MM.1S (cell line): ENCODE measurements around the gene SENP1.

Experiments used
- DNase-seq: peaks from one replicate; pipeline ENCODE4 v3.0.0-alpha.2; 2015
- H2AFZ ChIP-seq: fragments of 300-600 bp; sonication (generic); 2 replicates; pipeline ENCODE4 v1.6.0; 2016; ENCODE audit warnings: antibody characterized with exemption, low read length
- H3F3A ChIP-seq: fragments of 300-600 bp; sonication (generic); 2 replicates; pipeline ENCODE4 v1.6.1; 2016; ENCODE audit warnings: mild to moderate bottlenecking, antibody characterized with exemption, low read length, moderate library complexity, mixed read lengths; ENCODE audit not compliant: insufficient read depth
- H3K27ac ChIP-seq: fragments of 300-600 bp; sonication (generic); 2 replicates; pipeline ENCODE4 v1.5.1; 2016; ENCODE audit warnings: mild to moderate bottlenecking, low read length
- H3K27me3 ChIP-seq: fragments of 300-600 bp; sonication (generic); replicated peaks from 2 replicates; pipeline ENCODE4 v1.6.0; 2016; ENCODE audit warnings: low read length; ENCODE audit not compliant: insufficient read depth
- H3K36me3 ChIP-seq: fragments of 300-600 bp; sonication (generic); replicated peaks from 2 replicates; pipeline ENCODE4 v1.6.1; 2016; ENCODE audit warnings: mild to moderate bottlenecking, low read length, mixed read lengths; ENCODE audit not compliant: insufficient read depth
- H3K4me1 ChIP-seq: fragments of 300-600 bp; sonication (generic); 2 replicates; pipeline ENCODE4 v1.6.1; 2016; ENCODE audit warnings: low read length, mixed read lengths
- H3K4me2 ChIP-seq: fragments of 300-600 bp; sonication (generic); 2 replicates; pipeline ENCODE4 v1.6.0; 2016; ENCODE audit warnings: low read depth, low read length
- H3K4me3 ChIP-seq: fragments of 300-600 bp; sonication (generic); 2 replicates; pipeline ENCODE4 v1.5.1; 2016; ENCODE audit warnings: low read length, mixed read lengths
- H3K79me2 ChIP-seq: fragments of 300-600 bp; sonication (generic); 2 replicates; pipeline ENCODE4 v1.6.1; 2016; ENCODE audit warnings: mixed run types, low read length, mixed read lengths
- H3K9ac ChIP-seq: fragments of 300-600 bp; sonication (generic); 2 replicates; pipeline ENCODE4 v1.6.1; 2016; ENCODE audit warnings: low read length, mixed read lengths
- H3K9me2 ChIP-seq: fragments of 300-600 bp; sonication (generic); replicated peaks from 2 replicates; pipeline ENCODE4 v1.6.1; 2016; ENCODE audit warnings: mild to moderate bottlenecking, low read length, mixed read lengths; ENCODE audit not compliant: insufficient read depth
- H3K9me3 ChIP-seq: fragments of 300-600 bp; sonication (generic); replicated peaks from 2 replicates; pipeline ENCODE4 v1.6.1; 2016; ENCODE audit warnings: mild to moderate bottlenecking, low read length, mixed read lengths; ENCODE audit not compliant: insufficient read depth
- H4K20me1 ChIP-seq: fragments of 300-600 bp; sonication (generic); 2 replicates; pipeline ENCODE4 v1.6.1; 2016; ENCODE audit warnings: mild to moderate bottlenecking, low read length, moderate library complexity, mixed read lengths; ENCODE audit not compliant: insufficient read depth
- CTCF ChIP-seq: fragments of 300-600 bp; sonication (generic); IDR thresholded peaks from 2 replicates; pipeline ENCODE4 v1.5.1; 2016; ENCODE audit warnings: antibody characterized with exemption, low read length, mixed read lengths
- EZH2 ChIP-seq: fragments of 300-600 bp; sonication (generic); optimal IDR thresholded peaks from 2 replicates; pipeline ENCODE3; 2017; ENCODE audit warnings: low read depth, mild to moderate bottlenecking, antibody characterized with exemption, low read length, mixed read lengths
- EZH2phosphoT487 ChIP-seq: fragments of 300-600 bp; sonication (generic); IDR thresholded peaks from 2 replicates; pipeline ENCODE4 v1.6.1; 2018; ENCODE audit warnings: antibody characterized with exemption, low read length

Gene SENP1

GRCh38 chr12:47999816-48000215 is 106.1 kb downstream of the SENP1 start:
- DNase-seq: no peak
- Histone ChIP-seq H3K4me2 (no peak overlapping the region), H3F3A (no peaks in the 10 kb centered on the region), H3K27me3 (peaks cover 66% of the 10 kb centered on the region), H3K9ac (no peak overlapping the region), H3K79me2 (no peaks in the 10 kb centered on the region), H2AFZ (no peak overlapping the region), H3K9me2 (no peaks in the 10 kb centered on the region), H3K36me3 (no peaks in the 10 kb centered on the region), H3K4me1 (peaks cover 6% of the 10 kb centered on the region; the same call in 1 of the 2 replicates), H3K27ac (no peak overlapping the region), H3K9me3 (no peaks in the 10 kb centered on the region), H4K20me1 (no peaks in the 10 kb centered on the region), H3K4me3 (no peak overlapping the region)
- TF ChIP-seq CTCF (no peak), EZH2phosphoT487 (no peak), EZH2 (no peak)

DNA sequence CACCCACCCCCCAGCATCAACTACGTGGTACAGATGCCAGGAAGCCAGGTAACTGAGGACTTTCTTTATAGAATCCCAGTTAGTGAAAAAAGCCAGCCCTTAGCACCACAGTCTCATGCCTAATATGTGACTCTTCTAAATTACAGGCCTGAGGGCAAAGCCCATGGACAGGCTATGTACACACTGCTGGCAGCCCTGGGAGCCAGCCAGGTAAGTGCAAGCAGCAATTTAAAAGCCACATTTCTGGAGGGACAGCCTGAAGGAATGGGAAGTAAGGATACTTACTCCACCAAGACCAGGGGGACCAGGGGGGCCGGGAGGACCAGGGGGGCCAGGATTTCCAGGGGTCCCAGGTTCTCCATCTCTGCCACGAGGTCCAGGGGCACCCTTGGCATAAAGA is 108.6 kb downstream of the SENP1 start:
- Histone ChIP-seq H3K4me1 (peaks cover 4% of the 10 kb centered on the region; the same call in 1 of the 2 replicates), H3K27ac (no peak overlapping the region), H3F3A (no peaks in the 10 kb centered on the region), H3K27me3 (peaks cover 41% of the 10 kb centered on the region), H4K20me1 (no peaks in the 10 kb centered on the region), H3K36me3 (no peaks in the 10 kb centered on the region), H3K9me2 (no peaks in the 10 kb centered on the region), H3K4me2 (no peak overlapping the region), H3K9ac (no peak overlapping the region), H3K79me2 (no peaks in the 10 kb centered on the region), H3K4me3 (no peak overlapping the region), H2AFZ (no peak overlapping the region), H3K9me3 (no peaks in the 10 kb centered on the region)
- TF ChIP-seq CTCF (no peak), EZH2phosphoT487 (no peak), EZH2 (no peak)
- no peak for DNase-seq

DNA sequence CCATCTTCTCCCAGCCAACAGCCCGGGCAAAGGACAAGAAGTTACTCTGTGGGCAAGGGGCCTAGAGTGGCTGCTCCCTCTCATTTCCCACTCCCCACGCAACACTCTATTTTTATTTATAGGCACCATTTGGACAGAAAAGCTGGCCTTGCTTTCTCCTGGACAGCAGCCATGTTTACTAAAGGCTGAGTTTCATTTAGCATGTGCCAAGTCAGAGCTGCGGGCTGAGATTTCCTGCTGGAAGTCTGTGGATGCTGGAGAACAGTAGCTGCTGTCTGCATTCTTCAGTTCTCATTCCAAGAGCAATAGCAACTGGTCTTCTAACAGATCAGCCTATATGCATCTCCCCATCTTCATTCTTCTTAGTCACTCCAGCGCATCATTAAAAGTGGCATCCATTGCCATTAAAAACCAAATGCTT is 109.9 kb downstream of the SENP1 start:
- TF ChIP-seq EZH2 (no peak), CTCF (no peak), EZH2phosphoT487 (no peak)
- no peaks in the 10 kb centered on the region for H3K79me2 ChIP-seq
- peaks cover 28% of the 10 kb centered on the region for H3K27me3 ChIP-seq
- H3K36me3 ChIP-seq: no peaks in the 10 kb centered on the region
- no peaks in the 10 kb centered on the region for H3K9me3 ChIP-seq
- H2AFZ ChIP-seq: no peak overlapping the region
- no peak overlapping the region for H3K4me2 ChIP-seq
- H3K9ac ChIP-seq: no peak overlapping the region
- no peak for DNase-seq
- H3K27ac ChIP-seq: no peak overlapping the region
- H3K4me3 ChIP-seq: no peak overlapping the region
- H4K20me1 ChIP-seq: no peaks in the 10 kb centered on the region
- H3K9me2 ChIP-seq: no peaks in the 10 kb centered on the region
- H3K4me1 ChIP-seq: no peaks in the 10 kb centered on the region
- H3F3A ChIP-seq: no peaks in the 10 kb centered on the region
